GM19239 (cell line): ENCODE measurements around the gene TMEM121B.
"Not testable (repeated sequence)": the region's sequence is repeated elsewhere in the genome, so short reads cannot be mapped to it uniquely, and the experiment has no call there.

Experiments
- DNase-seq: peaks from one replicate; pipeline ENCODE4 v3.0.0; 2011; ENCODE audit warnings: low spot score; ENCODE audit not compliant: insufficient read length
- FAIRE-seq: peaks from 2 replicates; lab custom pipeline; 2011; peaks lifted over from hg19 to GRCh38; lab: Jason Lieb, UNC

TMEM121B gene

DNA sequence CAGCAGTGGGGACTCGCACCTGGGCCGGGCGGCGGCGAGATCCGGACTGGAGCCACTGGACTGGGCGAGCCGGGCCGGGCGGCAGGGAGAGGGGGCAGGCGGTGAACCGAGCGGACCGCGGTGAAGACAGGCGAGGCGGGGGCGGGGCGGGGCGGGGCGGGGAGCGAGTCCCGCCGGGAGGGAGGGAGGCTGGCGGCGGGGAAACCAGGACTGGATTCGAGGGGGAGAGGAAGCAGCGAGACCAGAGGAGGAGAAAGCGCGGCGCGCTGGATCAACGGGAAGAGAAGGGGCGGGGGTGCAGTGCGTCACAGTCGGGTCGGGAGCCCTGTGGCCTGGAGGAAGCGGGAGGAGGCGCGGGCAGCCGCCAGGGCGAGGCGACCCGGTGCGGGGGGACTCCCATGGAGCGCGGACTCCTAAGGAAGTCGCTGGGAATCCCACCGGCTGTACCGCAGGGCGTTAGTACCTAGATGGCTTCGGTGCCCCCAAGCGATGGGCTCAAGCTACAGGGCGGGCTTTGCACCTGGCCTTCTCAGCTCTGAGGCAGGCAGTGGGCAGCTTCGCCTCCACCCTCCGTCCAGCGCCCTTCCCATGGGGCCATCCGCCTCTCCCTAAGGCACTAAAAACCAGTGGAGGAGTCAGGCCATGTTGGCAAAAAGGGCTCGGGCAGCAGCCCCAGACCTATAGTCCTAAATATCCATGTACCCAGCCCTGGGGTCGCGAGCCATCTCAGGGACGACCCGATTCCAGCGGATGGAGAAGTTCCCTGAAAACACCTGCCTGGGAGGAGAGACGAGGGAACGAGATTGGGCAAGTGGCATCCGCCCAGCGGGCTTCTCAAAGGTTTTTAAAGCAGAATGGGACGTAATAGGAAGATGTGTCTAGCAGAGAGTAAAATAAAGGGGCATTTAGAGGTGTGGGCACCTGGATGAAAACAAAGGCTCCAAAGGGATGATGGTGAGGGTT lies at the start of gene TMEM121B:
Gene TMEM121B, minus strand, starts transcription at position 128 of the 963 bp plus-strand sequence. CDS start 233 bp downstream, outside the sequence.
- no peak for FAIRE-seq

DNA sequence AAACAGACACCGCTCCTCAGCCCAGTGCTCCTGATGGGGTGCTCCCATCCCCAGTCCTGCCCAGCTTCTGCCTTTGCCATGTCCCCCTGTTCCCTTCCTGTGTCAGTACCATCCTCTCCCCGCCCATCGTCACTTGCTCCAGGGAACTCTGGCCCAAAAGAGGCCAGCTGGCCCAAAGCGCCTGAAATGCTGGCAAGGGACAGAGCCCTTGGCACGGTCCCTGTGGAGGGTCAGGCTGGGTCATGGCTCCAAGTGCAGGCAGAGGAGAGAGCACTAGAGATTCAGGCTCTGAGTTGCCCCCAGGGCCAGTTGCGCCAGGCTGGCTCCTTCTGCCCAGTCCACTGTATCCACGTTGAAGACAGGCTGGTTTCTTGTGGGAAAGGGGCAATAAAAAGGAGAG lies 46.3 kb upstream of the TMEM121B start:
- DNase-seq, result no peak

More for the DNA sequence above, at the start of gene TMEM121B:
- no peak for DNase-seq

DNA sequence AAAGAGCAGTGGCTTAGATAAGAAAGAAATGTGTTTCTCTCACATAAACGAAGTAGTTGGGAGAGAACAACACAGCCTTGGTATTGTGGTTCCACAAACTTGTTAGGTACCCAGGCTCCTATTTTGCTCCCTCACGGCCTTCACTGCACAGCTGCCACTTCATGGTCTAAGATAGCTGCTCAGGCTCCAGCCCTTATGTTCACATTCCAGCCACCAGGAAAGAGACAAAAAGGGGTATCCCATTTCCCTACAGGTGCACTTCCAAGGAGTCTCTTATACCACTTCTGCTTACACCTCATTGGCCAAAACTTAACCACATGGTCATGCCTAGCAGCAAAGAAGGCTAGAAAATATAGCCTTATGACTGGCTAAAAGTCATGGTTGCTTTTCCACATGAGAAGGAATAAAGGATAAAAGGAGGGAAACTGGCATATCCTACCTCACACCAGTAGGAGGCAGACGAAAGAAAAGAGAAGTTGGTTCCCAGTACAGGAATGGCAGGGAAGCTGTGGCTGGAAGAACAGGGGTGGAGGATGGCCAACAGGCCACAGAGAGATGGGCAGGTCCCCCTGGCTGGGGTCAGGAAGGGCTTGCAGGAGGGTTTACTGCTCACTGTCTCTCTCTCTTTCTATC lies 43.3 kb upstream of the TMEM121B start:
- FAIRE-seq (no peak), DNase-seq (no peak)

More for the DNA sequence above, 46.3 kb upstream of the TMEM121B start:
- FAIRE-seq, result no peak

DNA sequence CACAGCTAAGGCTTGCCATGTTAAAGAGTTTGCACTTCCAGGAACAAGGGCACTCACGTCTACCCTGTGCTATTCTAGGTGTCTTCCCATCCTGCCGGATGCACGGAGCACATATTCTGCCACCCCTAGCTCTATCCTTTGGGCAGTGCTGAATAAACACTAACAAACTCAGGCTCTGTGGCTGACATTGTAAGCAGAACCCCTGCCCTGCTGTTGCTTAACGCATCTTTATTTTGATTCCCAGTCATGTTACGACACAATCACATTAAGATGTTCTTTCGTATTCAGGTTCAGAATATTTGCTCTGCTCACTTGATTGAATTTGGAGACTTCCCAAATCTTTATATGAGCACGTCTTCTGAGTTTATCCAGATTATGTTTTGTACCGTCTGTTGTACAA lies 41.6 kb upstream of the TMEM121B start:
- DNase-seq (no peak), FAIRE-seq (no peak)

DNA sequence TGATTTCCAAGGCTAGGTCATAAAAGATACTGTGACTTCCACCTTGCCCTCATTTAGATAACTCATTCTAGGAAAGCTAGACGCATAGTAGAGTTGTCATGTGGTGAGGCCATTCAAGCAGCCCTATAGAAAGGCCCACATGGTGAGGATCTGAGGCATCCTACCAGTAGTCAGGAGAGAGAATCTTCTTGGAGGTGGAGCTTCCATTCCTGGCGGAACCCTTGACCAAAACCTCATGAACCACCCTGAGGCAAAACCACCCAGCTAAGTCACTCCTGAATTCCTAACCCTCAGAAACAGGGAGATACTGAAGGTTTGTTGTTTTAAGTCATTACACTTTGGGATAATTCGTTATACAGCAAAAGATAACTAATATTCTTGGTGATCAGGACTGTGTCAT lies 40.8 kb upstream of the TMEM121B start:
- FAIRE-seq (no peak), DNase-seq (no peak)

DNA sequence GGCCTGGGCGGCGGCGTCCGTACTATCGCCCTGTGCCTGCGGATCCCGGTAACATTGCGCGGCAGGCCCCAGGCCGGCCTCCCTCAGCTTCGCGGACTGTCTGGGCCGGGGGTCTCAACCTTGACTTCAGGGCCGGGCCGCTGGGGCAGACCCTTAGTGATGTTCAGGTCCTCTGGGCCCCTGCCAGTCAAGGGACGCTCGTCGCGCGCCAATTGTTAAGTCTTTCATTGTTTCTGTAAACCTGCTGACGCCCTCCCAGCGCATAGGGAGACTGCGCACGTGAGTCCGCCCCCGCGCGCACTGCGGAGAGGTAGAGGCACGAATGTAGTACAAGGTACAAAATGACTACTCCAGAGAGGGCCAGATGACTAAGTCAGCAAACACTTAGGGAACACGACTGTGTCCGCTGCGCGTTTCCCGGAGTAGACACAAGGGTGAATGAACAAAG lies 38.4 kb upstream of the TMEM121B start:
- no peak for DNase-seq
- FAIRE-seq, result no peak

DNA sequence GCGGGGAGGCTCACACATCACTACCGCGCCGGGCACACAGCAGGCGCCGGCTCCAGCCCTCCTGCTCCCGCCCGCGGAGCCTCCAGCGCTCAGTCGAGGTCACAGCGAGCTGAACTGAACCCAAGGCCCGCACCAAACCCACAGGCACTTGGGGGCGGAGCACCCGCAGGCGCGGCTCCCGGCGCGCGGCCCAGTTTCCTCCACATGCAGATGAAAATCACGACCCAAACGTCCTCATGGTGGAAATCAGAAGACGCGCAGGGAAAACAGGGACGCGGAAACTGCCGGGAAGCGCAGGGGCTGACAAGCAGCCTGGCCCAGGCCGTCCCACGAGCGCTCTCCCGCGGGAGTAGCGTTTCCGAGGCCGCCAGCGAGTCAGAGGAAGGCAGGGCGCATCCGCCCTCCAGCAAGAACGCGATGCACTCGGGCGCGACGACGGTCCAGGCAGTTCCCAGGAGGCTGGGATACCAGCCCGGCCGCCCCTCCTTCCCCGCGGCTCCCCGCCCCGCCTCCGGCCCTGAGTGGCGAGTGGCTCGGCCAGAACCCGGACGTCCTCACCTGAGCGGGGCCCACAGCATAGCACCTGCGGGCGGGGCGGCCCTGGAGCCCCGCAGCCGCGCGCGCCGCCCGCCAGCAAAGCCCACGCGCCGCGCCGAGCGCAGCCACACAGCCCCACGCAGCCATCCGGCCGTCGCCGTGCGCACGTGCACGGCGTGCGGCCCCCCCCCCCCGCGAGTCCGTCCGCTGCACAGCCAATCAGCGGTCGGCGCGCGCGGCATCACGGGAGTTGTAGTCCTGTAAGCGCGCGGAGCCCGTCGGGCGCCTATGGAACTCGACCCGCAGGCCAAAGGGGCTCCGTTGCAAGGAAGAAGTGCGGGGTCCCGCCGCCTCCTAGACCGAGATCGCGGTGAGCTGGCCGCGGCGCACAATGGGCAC lies 37.7 kb upstream of the TMEM121B start, which contains the start of gene HDHD5:
Gene HDHD5, minus strand, starts transcription at position 710 of the 936 bp plus-strand sequence. Its CDS starts 26 bp downstream, at position 684.
- FAIRE-seq, result peak; percentile 84
- DNase-seq, result peak; percentile 90

DNA sequence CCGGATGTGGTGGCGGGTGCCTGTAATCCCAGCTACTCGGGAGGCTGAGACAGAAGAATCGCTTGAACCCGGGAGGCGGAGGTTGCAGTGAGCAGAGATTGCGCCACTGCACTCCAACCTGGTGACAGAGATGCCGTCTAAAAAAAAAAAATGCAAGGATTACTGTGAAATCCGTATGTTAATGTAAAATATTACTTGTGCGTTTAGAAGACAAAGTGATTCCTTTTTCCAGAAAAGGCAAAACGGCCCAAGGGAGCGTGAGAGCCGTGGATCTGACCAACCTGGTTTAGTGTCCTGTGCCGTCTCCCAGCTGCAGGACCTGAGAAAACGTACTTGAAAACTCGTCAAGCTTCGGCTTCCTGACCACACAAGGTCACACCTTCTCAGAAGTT lies 37.0 kb upstream of the TMEM121B start:
- FAIRE-seq (no peak), DNase-seq (no peak)

DNA sequence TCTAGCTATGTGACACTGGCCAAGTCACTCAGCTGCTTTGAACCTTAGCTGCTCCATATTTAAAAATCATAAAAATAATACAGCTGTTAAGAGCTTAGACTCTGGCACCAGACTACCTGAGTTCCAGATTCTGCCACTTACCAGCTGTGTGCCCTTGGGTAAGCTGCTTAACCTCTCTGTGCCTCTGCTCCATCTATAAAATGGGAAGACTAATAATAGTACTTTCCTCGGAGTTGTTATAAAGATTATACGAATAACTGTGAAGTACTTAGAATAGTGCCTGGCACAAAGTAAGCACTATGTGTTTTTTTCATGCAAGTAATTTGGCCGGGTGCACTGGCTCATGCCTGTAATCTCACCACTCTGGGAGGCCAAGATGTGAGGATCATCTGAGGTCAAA lies 36.6 kb upstream of the TMEM121B start:
- no peak for DNase-seq
- FAIRE-seq, result no peak

DNA sequence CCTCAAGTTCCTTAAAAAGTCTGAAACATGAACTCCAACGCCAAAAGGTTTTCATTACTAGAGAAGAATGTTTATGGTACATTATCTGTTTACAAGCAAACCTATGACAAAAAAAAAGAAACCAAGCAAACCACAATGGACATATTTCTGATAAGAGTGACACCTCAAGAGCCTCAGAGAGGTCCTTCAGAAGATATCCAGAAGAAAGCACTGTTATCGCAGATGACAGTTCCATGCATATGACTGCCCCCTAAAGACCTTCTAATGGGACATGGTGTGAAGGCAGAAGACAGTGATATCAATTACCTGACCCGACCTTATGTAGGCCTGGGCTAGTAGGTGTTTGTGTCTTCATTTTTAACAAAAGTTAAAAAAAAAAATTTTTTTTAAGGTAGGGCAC lies 34.8 kb upstream of the TMEM121B start:
- FAIRE-seq, result no peak

DNA sequence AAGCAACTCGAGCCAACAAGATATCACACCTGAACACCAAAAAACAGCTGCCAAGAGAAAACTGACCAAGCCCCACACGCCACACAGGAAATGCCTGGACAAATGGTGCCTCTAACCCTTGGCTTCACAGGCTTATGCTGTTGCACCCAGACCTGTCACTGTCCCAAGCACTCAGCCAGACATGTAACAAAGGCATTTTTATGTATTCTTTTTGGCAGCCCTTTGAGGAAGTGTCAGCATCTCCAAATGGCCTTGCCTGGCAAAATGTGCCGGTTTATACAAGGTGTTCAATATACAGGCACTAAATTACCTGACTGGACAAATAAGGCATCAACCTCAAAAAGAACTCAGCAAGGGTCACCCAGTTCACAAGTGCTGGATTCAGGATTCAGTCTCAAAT lies 31.8 kb upstream of the TMEM121B start:
- no peak for DNase-seq
- no peak for FAIRE-seq

More for the DNA sequence above, 34.8 kb upstream of the TMEM121B start:
- DNase-seq, result no peak

DNA sequence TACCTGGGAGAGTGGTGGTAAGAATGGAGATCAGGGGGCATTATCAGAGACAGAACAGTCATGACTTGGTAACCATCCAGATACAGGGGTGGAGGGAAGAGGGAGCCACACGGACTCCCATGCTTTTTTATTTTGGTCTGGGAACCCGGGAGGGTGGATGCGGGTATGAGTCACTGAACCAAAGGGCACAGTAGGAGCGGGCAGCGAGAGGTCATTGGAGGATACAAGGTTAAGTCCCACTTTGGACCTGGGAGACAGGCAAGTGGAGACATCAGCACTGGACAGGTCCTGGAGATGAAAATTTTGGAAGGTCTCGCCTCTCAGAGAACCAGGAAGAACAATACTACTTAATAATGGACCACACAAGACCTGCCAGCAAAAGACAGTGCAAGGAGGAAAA lies 31.2 kb upstream of the TMEM121B start:
- no peak for FAIRE-seq
- no peak for DNase-seq

DNA sequence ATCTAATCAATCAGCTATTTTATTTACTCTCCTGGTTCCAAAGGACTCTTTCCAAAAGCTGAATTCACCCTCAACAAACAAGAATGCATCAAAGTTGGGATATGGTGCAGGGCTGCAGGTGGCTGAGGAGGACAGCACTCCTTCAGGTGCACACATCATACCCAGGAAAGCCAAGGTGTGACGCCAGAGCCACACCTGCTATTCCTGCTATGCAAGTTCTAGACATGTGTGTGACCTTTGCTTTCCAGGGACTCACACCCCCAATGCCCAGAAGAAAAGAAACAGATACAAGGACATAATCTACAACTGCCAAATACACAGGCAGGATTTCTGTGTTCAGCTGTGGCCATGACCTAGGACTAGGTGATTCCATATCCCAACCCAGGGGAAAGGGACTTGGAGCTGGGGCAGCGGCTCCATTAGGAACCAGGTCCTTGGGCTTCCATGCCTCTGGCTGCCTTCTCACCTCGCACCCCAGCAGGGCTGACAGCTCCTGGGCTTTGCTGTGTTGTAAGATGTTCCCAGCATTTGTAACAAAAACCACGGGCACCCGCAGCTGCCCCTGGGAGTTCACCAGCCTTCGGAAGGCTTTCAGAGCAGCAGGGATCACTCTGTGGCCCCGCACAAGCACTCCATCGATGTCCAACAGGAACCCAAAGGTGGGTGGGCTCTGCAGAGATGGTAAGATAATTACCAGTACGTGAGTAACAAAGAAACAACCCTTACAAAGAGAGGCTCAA lies 28.1 kb upstream of the TMEM121B start:
- DNase-seq (no peak), FAIRE-seq (no peak)

DNA sequence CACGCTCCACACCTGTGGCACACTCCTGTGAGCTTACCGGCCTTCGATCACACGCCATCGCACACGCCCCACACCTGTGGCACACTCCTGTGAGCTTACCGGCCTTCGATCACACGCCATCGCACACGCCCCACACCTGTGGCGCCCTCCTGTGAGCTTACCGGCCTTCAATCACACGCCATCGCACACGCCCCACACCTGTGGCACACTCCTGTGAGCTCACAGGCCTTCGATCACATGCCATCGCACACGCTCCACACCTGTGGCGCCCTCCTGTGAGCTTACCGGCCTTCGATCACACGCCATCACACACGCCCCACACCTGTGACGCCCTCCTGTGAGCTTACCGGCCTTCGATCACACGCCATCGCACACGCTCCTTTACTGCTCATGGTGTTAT lies 26.3 kb upstream of the TMEM121B start:
- DNase-seq, FAIRE-seq: not testable (repeated sequence)

DNA sequence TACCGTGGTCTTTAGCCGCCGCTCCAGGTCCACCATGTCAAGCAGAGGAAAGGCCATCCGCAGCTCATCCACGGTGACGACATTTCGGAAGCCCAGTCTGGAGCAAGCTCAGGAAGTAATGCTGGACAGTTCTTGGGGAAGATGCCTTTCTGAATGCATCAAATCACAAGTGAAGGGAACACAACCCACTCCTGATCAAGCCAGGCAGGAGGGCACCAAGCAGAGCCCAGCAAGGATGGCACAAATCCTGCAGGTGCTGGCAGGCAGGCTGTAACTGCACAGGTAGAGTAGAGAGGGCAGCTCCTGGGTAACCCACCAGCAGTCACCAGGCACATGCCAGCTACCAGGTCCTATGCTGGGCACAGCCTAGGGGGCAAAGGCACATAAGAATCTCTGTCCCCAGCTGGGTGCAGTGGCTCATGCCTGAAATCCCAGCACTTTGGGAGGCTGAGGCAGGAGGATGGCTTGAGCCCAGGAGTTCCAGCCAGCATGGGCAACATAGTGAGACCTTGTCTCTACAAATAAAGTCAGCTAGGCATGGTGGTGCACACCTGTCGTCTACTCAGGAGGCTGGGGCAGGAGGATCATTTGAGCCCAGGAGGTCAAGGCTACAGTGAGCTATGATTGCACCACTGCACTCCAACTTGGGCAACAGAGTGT lies 24.0 kb upstream of the TMEM121B start:
- FAIRE-seq (no peak), DNase-seq (no peak)

DNA sequence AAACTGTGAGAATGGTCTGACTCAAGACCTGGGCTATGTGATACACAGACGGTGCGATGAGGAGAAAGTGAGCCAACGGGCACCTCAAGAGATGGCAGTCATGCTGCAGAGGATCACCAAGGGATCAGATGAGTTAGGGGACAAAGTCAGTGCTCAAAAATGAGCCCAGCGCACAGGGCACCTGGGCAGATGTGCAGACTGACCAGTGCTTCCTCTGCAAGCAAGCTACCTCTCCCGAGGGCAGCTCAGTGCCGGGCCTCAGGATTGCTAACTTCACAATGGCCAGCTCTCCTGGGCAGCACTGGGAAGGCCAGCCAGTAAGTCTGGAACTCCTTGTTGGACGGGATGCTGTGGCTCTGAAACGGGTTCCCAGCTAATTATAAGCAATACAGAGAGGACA lies 22.7 kb upstream of the TMEM121B start:
- FAIRE-seq, result no peak
- no peak for DNase-seq

DNA sequence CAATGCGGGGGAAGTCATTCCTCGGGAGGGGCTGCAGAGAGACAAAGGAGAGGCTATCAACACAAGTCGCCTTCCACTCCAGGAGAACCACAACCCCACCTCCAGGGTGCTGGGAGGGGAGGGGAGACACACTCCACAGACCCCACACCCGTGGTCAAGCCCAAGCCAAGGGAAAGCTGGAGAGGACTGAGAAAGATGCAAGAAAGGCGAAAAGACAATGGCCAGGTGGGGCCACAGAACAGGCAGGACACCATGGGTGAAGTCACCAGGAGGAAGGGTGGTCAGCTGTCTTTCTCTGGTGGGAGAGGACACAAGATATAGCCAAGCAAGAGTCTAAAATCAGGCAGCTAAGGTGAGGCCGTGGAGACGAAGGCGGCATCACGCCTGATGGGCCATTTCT lies 21.9 kb upstream of the TMEM121B start:
- FAIRE-seq (no peak), DNase-seq (no peak)

DNA sequence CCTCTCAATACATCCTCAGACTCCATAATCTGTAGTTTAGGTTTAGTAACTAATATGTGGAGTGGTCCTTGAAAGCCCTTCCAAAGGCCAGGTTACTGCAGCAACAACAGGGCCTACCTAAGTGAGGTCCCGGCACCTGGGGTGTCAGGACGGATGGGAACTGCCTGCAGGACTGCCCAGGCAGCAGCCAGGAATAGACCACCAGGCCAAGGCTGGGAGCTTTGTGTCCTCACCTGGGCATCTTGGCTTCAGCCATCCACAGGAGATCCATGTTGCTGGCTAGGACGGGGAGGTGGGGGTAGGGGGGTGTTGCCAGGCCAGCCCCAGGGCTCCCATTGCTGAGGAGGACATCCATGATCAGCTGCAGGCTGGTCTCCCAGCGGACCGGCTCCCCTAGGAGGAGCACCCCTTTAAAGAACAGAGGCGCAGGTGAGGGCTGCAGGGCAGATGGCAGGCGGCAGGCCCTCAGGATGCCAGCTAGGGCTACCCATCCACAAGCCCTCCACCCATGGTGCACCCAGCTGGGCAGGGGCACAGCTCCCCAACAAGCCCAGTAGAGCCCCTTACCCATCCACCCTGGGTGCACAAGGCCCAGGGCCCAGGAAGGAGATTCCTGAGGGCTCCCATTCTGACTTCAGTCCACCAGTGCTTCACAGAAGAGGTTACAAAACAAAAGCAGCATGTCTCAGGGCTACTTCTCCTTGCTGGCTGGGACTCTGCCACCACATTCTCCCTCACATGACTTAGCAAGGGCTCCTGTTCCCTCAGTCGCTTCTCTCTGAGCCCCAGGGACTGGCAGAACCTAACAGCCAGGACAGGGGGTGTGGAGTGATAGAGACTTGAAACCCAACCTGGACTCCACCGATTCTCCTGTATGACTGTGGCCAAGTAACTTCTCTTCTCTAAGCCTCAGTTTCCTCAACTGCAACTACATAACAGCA lies 19.9 kb upstream of the TMEM121B start:
- no peak for DNase-seq
- no peak for FAIRE-seq
